HuH-7.5 (cell line): Measurements from ENCODE around the gene NR2F1-AS1.
"Not testable (repeated sequence)": the region's sequence is repeated elsewhere in the genome, so short reads cannot be mapped to it uniquely, and the experiment has no call there.

Experiments
- DNase-seq: peaks from one replicate; pipeline ENCODE4 v3.0.0; 2011; ENCODE audit warnings: low spot score

NR2F1-AS1 gene

DNA sequence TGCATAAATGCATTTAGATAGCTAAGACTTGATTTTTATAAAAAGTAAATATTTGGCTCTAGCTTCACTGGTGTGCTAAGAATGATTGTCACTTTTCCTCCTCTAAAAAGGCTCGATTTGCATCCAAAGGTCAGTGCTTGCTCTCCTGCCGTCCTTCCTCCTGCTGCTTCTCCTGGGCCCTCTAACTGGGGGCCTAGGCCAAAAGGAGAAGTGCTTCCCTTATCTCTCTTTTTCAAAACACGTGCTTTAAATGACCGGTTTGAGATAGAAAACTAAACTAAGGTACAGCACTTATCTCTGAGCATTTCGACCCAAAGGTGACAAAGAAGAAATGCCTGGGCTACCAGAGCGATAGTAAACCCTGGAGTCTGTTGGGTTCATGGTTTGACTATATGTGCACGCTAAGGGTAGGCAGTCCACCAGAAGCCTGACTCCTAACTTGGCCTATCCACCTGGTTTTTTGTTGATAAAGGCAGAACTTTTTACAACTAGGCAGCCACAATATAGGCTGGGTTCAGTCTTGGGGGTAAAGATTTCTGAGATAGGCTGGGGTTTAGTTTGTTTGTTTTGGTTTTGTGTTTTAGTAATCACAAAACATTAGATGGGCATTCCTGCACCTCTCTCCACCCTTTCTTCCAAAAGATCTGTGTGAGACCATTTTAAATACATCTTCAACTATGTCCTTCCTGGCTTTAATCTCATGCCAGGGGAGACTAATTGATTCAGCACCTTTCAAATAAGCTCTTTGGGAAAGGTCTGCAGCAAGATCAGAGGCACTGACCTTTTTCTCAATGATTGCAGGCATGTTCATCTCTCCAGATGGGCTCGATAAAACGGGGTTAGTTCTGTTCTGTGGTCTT, 3.8 kb downstream of the NR2F1-AS1 start:
- peak; percentile 53 for DNase-seq

- DNase-seq, result peak; percentile 18
Measured at GRCh38 chr5:93575461-93576414, 5.3 kb downstream of the NR2F1-AS1 start.

- DNase-seq, result peak; percentile 12
Measured at GRCh38 chr5:93574491-93575305, 6.3 kb downstream of the NR2F1-AS1 start.

DNA sequence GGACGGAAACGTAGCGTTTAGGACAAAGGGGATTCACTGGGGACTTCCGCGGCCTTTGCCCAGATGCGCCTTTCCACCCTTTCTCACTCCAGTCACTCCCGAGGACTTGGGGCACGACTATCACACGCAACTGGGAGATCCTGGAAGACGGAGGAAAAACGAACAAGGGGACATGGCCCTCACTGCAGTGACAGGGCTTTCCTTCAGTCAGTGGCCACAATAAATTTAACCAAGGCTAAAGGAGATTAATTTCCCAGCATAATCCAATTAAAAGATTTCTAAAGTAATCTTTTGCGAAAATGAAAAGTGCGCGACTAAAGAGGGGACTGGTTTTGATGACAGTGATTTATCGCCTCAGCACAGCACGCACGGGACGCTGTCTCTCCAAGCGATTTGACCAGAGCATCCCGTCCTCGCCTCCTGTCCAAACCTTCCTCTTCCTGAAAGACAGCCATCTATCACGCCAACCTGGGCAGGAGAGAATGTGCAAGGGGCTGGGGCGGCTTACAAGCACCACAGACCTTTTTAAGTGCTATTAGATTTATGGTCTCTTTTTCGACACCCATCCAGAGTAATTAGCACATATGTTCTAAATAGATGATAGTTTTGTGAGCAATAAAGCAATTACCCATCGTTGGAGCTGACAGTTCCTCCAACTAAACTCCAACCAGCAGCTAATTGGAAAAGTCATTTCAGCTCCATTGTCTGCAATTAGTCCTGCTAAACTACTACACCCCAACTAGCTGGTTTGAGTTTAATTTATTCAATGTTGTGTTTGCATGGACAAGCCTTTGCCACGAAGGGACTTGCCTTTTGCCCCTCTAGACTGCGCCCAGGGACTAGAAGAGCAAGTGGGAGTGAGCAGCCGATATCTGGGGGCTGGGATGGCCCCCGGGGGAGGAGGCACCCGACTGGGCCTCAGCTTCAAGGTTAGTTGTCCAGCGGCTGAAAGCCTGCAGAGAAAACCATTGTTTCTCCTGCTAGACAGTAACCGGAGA, 7.4 kb downstream of the NR2F1-AS1 start:
- DNase-seq, result peak; percentile 12

DNA sequence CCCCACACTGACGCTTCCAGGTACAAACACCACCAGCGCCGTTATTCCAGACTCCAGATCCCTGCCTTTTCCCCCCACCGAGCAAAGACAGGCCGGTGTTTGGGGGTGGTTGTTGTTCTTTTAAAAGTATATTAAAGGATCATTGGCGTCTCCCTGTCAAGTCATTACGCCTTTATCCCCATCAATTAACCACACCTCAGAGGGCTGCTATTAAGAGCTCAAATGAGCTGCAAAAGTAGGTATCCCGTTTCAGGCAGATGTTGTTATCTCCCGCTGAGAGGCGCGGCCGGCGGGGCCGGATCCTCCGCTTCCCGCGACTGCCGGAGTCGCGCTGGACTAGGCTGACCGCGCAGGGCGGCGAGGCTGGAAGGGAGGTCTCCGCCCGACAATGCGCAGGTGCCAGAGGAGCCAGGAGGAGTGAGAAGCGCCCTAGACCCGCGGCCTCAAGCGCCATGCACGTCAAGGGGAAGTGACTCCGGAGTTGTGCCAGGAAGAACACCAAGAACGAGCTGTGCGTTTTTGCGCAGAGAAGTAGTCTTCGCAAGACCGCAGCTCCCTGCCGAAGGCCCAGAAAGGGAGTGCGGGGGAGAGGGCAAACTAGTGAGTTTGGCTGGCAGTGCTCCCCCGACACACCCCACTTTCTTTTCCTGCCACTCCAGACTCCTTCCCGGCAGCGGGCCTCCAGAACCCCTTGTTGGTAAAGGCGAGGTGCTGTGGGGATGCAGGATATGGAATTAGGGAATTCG, 8.2 kb downstream of the NR2F1-AS1 start:
- no peak for DNase-seq

- peak; percentile 12 for DNase-seq
Measured at GRCh38 chr5:93572101-93572607, 8.9 kb downstream of the NR2F1-AS1 start.

- peak; percentile 20 for DNase-seq
Measured at GRCh38 chr5:93571114-93571949, 9.7 kb downstream of the NR2F1-AS1 start.

GRCh38 chr5:93570294-93571113, 10.5 kb downstream of the NR2F1-AS1 start:
- DNase-seq, result peak; percentile 14

- DNase-seq, result peak; percentile 13
Measured at GRCh38 chr5:93569300-93570160, 11.5 kb downstream of the NR2F1-AS1 start.

GRCh38 chr5:93567424-93567823, 13.6 kb downstream of the NR2F1-AS1 start:
- DNase-seq, result no peak

- no peak for DNase-seq
Measured at GRCh38 chr5:93566091-93566490, 14.9 kb downstream of the NR2F1-AS1 start.

DNA sequence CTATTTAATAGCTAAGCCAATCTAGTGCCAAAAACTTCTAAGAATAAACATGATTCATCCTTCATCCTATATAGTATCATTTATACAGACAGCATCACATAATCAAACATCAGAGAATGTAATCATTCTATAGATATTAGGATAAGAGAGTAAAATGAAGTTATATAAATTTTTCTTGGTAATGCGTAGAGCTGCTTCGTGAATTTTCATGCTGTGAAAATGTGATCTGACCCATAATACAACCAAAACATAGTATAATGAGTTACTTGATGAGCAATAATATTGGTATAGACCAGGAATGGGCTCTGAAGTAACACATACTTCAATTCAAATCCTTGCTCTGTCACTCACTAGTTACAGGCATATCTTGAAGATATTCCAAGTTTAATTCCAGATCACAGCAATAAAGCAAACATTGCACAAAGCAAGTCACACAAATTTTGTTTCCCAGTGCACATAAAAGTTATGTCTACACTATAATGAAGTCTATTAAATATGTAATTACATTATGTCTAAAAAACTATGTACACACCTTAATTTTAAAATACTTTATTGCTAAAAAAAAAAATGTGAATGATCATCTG, 23.9 kb downstream of the NR2F1-AS1 start:
- no peak for DNase-seq

DNA sequence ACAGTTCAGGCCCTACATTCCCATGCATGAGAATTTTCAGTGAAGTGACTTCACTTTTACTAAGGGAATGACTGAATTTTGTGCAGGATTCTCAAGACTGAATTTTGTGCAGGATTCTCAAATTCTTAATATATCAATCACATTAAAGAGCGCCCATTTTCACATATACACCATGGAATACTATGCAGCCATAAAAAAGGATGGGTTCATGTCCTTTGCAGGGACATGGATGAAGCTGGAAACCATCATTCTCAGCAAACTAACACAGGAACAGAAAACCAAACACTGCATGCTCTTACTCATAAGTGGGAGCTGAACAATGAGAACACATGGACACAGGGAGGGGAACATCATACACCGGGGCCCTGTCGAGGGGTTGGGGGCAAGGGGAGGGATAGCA, 31.4 kb downstream of the NR2F1-AS1 start:
- DNase-seq, result not testable (repeated sequence)

DNA sequence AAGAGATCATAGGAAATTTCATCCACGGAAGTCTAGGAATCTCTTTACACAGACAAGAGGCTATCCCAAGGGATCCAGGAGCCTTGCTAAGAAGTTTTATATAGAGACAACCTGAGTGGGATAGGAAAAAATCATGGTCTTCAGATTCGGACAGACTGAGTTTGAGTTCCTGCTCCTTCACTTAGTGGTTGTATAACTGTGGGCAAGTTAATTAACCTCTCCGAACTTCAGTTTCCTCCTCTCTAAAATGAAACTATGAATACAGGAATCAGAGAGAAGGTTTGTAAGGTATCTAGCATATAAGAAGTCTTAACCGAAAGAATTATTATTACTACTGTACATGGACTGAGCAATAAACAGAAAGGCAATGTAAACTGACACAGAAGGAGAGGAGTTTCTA, 35.1 kb downstream of the NR2F1-AS1 start:
- no peak for DNase-seq

GRCh38 chr5:93532370-93532769, 48.6 kb downstream of the NR2F1-AS1 start:
- DNase-seq, result peak; percentile 14

DNA sequence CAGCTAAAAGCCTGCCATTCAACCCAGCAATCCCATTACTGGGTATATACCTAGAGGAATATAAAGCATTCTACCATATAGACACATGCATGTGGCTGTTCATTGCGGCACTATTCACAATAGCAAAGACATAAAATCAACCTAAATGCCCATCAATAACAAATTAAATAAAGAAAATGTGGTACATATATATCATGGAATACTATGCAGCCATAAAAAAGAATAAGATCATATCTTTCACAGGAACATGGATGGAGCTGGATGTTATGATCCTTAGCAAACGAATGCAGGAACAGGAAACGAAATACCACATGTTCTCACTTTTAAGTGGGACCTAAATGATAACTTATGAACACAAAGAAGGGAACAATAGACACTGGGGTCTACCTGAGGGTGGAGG, 59.2 kb downstream of the NR2F1-AS1 start:
- DNase-seq, result not testable (repeated sequence)
